K562 (cell line): ENCODE data around the gene SGK1. TPM values are rescaled to one million over a fixed set of nuclear protein-coding genes. Genes with fewer than 3 reads are reported as not detected.
A peak's percentile ranks its signal among the peaks of the same experiment; 100 is the strongest.

Source experiments
- CHD2 ChIP-seq: IDR thresholded peaks from 2 replicates; pipeline ENCODE4 v1.6.1; 2011; ENCODE audit warnings: low read depth, low read length
- E2F6 ChIP-seq, 2 experiments: IDR thresholded peaks; 2 replicates each; pipeline ENCODE4 v1.6.1; 2011; ENCODE audit warnings: borderline replicate concordance in 1 of 2, control low read depth in 1 of 2, low read depth in 1 of 2, low read length in 1 of 2, mild to moderate bottlenecking in 1 of 2, mixed read lengths in 1 of 2, moderate library complexity in 1 of 2; ENCODE audit not compliant: insufficient read depth in 1 of 2, insufficient read length in 1 of 2, poor library complexity in 1 of 2, severe bottlenecking in 1 of 2; ENCODE audit errors: extremely low read depth in 1 of 2
- ETV5 ChIP-seq: sonication (generic); formaldehyde crosslinking; IDR thresholded peaks from 2 replicates; pipeline ENCODE4 v1.4.0; 2020; ENCODE audit warnings: low read depth, mild to moderate bottlenecking, missing genetic modification reagents
- FOXM1 ChIP-seq, 2 experiments: fragments of 450-650 bp in 1 of 2; sonication (generic) in 1 of 2; formaldehyde crosslinking in 1 of 2; IDR thresholded peaks; 2 replicates each; pipeline versions ENCODE4 v1.6.1 to v1.9.0; 2017 to 2022; ENCODE audit warnings: low read depth in 2 of 2, mild to moderate bottlenecking in 2 of 2, missing genetic modification reagents in 1 of 2, moderate library complexity in 1 of 2
- GABPB1 ChIP-seq: sonication (generic); formaldehyde crosslinking; IDR thresholded peaks from 2 replicates; pipeline ENCODE4 v1.8.0; 2022; ENCODE audit warnings: mild to moderate bottlenecking, missing genetic modification reagents
- HLTF ChIP-seq: fragments of 450-650 bp; IDR thresholded peaks from 2 replicates; pipeline ENCODE4 v1.6.1; 2016
- PHB2 ChIP-seq: fragments of 450-650 bp; IDR thresholded peaks from 2 replicates; pipeline ENCODE4 v1.6.1; 2017; ENCODE audit warnings: low read depth
- SMARCC2 ChIP-seq: fragments of 450-650 bp; IDR thresholded peaks from 2 replicates; pipeline ENCODE4 v1.6.1; 2017; ENCODE audit warnings: antibody characterized with exemption, moderate library complexity, mild to moderate bottlenecking, low read depth
- ZBTB40 ChIP-seq, 2 experiments: fragments of 450-650 bp in 1 of 2; sonication (generic) in 1 of 2; formaldehyde crosslinking in 1 of 2; IDR thresholded peaks; 2 replicates each; pipeline versions ENCODE4 v1.7.1 to v1.9.0; 2016 to 2022; ENCODE audit warnings: inconsistent platforms in 1 of 2, mild to moderate bottlenecking in 1 of 2, missing genetic modification reagents in 1 of 2
- ZFP36 ChIP-seq: fragments of 150-350 bp; IDR thresholded peaks from 2 replicates; pipeline ENCODE4 v1.6.1; 2018; ENCODE audit warnings: low read length, low read depth; ENCODE audit not compliant: partially characterized antibody
- ZNF3 ChIP-seq: fragments of 250-450 bp; sonication (Bioruptor Pico); IDR thresholded peaks from 2 replicates; pipeline ENCODE4 v1.5.0; 2021; ENCODE audit warnings: mild to moderate bottlenecking, moderate library complexity
- ZNF518B ChIP-seq: fragments of 250-450 bp; sonication (Bioruptor Pico); IDR thresholded peaks from 2 replicates; pipeline ENCODE4 v1.5.0; 2021; ENCODE audit warnings: mild to moderate bottlenecking, moderate library complexity
- ZNF668 ChIP-seq: fragments of 250-450 bp; sonication (Bioruptor Pico); IDR thresholded peaks from 2 replicates; pipeline ENCODE4 v1.8.0; 2022; ENCODE audit warnings: mild to moderate bottlenecking, inconsistent platforms
- polyA plus RNA-seq, 8 experiments: library from polyadenylated mRNA; depleted of rRNA in 4 of 8; stranded (reverse) in 5 of 8; unstranded in 3 of 8; fragments of >200 nt; fragmentation: Nextera tagmentation in 2 of 8; fragmentation: Illumina TruSeq in 1 of 8; extraction: Ambion mirVana in 2 of 8; extraction: Trizol in 1 of 8; gene quantifications; 2 replicates each; pipeline versions ENCODE4 v1.2.1 to v1.2.3, GENCODE V29; 2011 to 2014; ENCODE audit warnings: inconsistent platforms in 1 of 8, missing spikeins in 1 of 8
- total RNA-seq, 7 experiments: library from RNA; depleted of rRNA in 6 of 7; stranded (reverse); fragments of >200 nt in 6 of 7; fragmentation: Illumina TruSeq in 2 of 7; extraction: Trizol in 2 of 7; gene quantifications; 2 replicates each; pipeline versions ENCODE4 v1.2.1 to v1.2.3, GENCODE V29; 2011 to 2021; ENCODE audit warnings: low replicate concordance in 1 of 7

Gene SGK1
- total and polyA plus RNA-seq, 9 of the 15 experiments (the other 6 are each of a cell fraction or from before 2014, with no cell fraction given), result 3.5 to 7.2 (median 3.9) TPM

- peak; percentile 79 for TF ChIP-seq FOXM1 (IDR thresholded peaks at IDR 0.05; ENCODE audit: low read depth)
- no peak for TF ChIP-seq FOXM1 (CRISPR knock-in tag; IDR thresholded peaks at IDR 0.05; ENCODE audit: low read depth)
- no peak for TF ChIP-seq GABPB1 (CRISPR knock-in tag)
- no peak for TF ChIP-seq ZNF668 (CRISPR knock-in tag)
- no peak for TF ChIP-seq ZNF518B (CRISPR knock-in tag)
- TF ChIP-seq ZBTB40 (IDR thresholded peaks at IDR 0.05), result 0 out of 2 replicates have a peak, but pooled peaks have one; percentile 29
- no peak for TF ChIP-seq ZBTB40 (CRISPR knock-in tag; IDR thresholded peaks at IDR 0.05)
- TF ChIP-seq ETV5, result no peak
- TF ChIP-seq ZFP36, result no peak
- TF ChIP-seq HLTF, result no peak
- no peak for TF ChIP-seq ZNF3 (CRISPR knock-in tag)
- peak; percentile 97 for TF ChIP-seq SMARCC2
- no peak for TF ChIP-seq CHD2
- TF ChIP-seq PHB2, result no peak; the same call in none of the 2 replicates
- TF ChIP-seq E2F6 (IDR thresholded peaks at IDR 0.05; ENCODE audit: borderline replicate concordance in 1 of 2, extremely low read depth in 1 of 2, insufficient read depth in 1 of 2, insufficient read length in 1 of 2, low read depth in 1 of 2, low read length in 1 of 2, poor library complexity in 1 of 2, severe bottlenecking in 1 of 2), result no peak
Measured at GRCh38 chr6:134195164-134195906, 122.6 kb downstream of the SGK1 start (continued).
